ENCODE data around the gene MDN1. TPM values are rescaled to one million over a fixed set of nuclear protein-coding genes. Genes with fewer than 3 reads are reported as not detected.

MDN1 gene
- total and polyA plus RNA-seq, 8 donors, result 5.5 to 69.2 (median 17.7) TPM

DNA sequence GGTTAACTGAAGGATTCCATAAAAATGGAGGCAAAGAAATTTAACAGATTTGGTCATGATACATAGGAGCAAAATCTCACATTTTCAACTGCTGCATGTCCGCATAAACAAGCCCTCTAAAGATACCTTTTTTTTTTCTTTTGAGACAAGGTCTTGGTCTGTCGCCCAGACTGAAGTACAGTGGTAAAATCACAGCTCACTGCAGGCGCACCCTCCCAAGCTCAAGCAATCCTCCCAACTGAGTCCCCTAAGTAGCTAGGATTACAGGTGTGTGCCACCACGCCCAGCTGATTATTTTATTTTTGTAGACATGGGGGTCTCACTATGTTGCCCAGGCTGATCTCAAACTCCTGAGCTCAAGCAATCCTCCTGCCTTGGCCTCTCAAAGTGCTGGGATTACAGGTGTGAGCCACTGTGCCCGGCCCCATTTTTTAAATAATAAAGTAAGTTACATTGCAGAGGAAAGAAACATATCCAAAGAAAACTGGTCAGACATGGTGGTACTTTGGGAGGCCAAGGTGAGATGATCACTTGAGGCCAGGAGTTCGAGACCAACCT is 13.7 kb downstream of the MDN1 start:
- Histone ChIP-seq H3K9me3 (no peaks in the 10 kb centered on the region), H3K27ac (no peak overlapping the region), H3K4me1 (no peaks in the 10 kb centered on the region), H3K36me3 (peaks cover 4 to 25% (median 23%) of the 10 kb centered on the region in 4 donors), H3K4me3 (no peak overlapping the region), H3K27me3 (no peaks in the 10 kb centered on the region)
- TF ChIP-seq POLR2AphosphoS5 (IDR thresholded peaks at IDR 0.05) (no peak), POLR2A (IDR thresholded peaks at IDR 0.05) (no peak), EP300 (IDR thresholded peaks at IDR 0.05) (no peak)
- TF ChIP-seq, protein P1, sequence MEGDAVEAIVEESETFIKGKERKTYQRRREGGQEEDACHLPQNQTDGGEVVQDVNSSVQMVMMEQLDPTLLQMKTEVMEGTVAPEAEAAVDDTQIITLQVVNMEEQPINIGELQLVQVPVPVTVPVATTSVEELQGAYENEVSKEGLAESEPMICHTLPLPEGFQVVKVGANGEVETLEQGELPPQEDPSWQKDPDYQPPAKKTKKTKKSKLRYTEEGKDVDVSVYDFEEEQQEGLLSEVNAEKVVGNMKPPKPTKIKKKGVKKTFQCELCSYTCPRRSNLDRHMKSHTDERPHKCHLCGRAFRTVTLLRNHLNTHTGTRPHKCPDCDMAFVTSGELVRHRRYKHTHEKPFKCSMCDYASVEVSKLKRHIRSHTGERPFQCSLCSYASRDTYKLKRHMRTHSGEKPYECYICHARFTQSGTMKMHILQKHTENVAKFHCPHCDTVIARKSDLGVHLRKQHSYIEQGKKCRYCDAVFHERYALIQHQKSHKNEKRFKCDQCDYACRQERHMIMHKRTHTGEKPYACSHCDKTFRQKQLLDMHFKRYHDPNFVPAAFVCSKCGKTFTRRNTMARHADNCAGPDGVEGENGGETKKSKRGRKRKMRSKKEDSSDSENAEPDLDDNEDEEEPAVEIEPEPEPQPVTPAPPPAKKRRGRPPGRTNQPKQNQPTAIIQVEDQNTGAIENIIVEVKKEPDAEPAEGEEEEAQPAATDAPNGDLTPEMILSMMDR (IDR thresholded peaks at IDR 0.05), result no peak
- WGBS, 5 donors, result 41 to 90% (median 84%) methylated on average over 6 of the region's 6 CpGs
- intact Hi-C loops (cut with DNase I; ENCODE audit: low total_unique reads), result no loop called here
- DNase-seq, result no peak

DNA sequence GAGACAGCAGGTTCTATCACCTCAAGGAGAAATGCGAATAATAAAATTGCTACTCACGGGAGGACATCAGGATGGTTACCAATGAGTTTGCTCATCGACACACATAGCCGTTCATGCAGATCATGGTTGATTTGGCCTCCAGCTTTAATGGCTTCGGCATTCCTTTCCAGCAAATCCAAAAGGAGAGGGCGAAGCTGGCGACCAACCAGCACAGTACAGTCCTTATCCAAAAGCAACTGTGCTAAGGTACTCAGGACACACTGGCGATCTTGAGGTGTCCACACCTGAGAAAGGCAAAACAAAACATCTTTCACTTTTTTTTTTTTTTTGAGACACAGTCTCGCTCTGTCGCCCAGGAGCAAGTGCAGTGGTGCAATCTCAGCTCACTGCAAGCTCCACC is 16.3 kb downstream of the MDN1 start:
- TF ChIP-seq POLR2A (IDR thresholded peaks at IDR 0.05), result no peak
- no peak for TF ChIP-seq POLR2AphosphoS5 (IDR thresholded peaks at IDR 0.05)
- no peak for TF ChIP-seq EP300 (IDR thresholded peaks at IDR 0.05)
- TF ChIP-seq, protein P1 (IDR thresholded peaks at IDR 0.05), result no peak
- intact Hi-C loops (cut with DNase I; ENCODE audit: low total_unique reads), result no loop called here

DNA sequence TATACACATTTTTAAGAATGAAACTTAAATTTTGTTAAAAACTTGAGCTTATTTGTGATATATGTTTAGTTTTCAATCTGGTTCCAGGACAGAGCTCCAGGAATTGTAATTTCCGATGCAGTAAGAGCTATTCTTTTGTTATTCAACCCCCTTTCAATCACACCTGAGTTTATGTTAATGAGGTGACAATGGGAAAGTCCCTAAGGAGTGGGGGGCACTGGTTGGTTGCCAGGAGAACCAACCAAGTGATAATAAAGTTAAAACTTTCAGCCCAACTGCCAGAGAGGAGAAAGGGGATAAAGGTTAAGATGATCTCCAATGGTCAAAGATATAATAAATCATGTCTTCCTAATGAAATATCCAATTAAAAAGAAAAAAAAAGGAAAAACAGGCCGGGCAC is 19.8 kb downstream of the MDN1 start:
- WGBS, 5 donors, result 82 to 91% (median 85%) methylated on average over 2 of the region's 2 CpGs

More for the DNA sequence above, 16.3 kb downstream of the MDN1 start:
- no peak overlapping the region for H3K27ac ChIP-seq
- H3K4me1 ChIP-seq, result no peaks in the 10 kb centered on the region
- no peaks in the 10 kb centered on the region for H3K27me3 ChIP-seq
- no peaks in the 10 kb centered on the region for H3K9me3 ChIP-seq
- no peak for DNase-seq
- H3K36me3 ChIP-seq, result peaks cover 11 to 49% (median 46%) of the 10 kb centered on the region in 4 donors
- H3K4me3 ChIP-seq, result no peak overlapping the region
- WGBS, 5 donors, result 91 to 97% (median 95%) methylated on average over 10 of the region's 10 CpGs

DNA sequence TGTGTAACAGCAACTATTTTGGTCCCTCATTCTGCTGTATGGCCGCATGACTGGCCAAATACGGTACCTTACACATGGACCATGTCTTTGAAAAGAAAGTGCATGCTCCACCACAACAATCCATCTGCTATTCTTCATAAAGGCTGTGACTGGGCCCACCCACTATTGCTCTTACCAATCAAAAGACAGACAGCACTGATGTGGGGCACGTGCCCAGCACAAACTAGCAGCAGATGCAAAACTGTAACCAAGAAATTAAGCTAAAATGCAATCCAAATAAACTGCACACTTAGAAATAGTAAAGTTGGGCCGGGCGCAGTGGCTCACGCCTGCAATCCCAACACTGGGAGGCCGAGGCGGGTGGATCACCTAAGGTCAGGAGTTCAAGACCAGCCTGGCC is 20.5 kb downstream of the MDN1 start:
- TF ChIP-seq EP300 (IDR thresholded peaks at IDR 0.05) (no peak), POLR2A (IDR thresholded peaks at IDR 0.05) (no peak), POLR2AphosphoS5 (IDR thresholded peaks at IDR 0.05) (no peak)
- TF ChIP-seq, protein P1 (IDR thresholded peaks at IDR 0.05), result no peak
- no peak for DNase-seq
- H3K27ac ChIP-seq, result no peak overlapping the region
- intact Hi-C loops (cut with DNase I; ENCODE audit: low total_unique reads), result no loop called here
- no peaks in the 10 kb centered on the region for H3K27me3 ChIP-seq
- H3K4me1 ChIP-seq, result peaks cover 0 to 3% (median 0%) of the 10 kb centered on the region in 4 donors
- H3K4me3 ChIP-seq, result no peak overlapping the region
- peaks cover 11 to 73% (median 67%) of the 10 kb centered on the region in 4 donors for H3K36me3 ChIP-seq
- 90 to 97% (median 97%) methylated on average over 8 of the region's 8 CpGs for WGBS, 5 donors
- H3K9me3 ChIP-seq, result no peaks in the 10 kb centered on the region

More for the DNA sequence above, 19.8 kb downstream of the MDN1 start:
- TF ChIP-seq POLR2A (IDR thresholded peaks at IDR 0.05) (no peak), POLR2AphosphoS5 (IDR thresholded peaks at IDR 0.05) (no peak), EP300 (IDR thresholded peaks at IDR 0.05) (no peak)
- TF ChIP-seq, protein P1 (IDR thresholded peaks at IDR 0.05), result no peak
- intact Hi-C loops (cut with DNase I; ENCODE audit: low total_unique reads), result no loop called here
- H3K27ac ChIP-seq, result no peak overlapping the region
- no peaks in the 10 kb centered on the region for H3K4me1 ChIP-seq
- H3K36me3 ChIP-seq, result peaks cover 11 to 67% (median 61%) of the 10 kb centered on the region in 4 donors
- H3K9me3 ChIP-seq, result no peaks in the 10 kb centered on the region
- no peaks in the 10 kb centered on the region for H3K27me3 ChIP-seq
- no peak overlapping the region for H3K4me3 ChIP-seq
- DNase-seq, result no peak

All from stomach (tissue), 9 donors.